ENCODE results near the gene MAST4. TPM values are rescaled to one million over a fixed set of nuclear protein-coding genes. Genes with fewer than 3 reads are reported as not detected.

Gene MAST4
- total RNA-seq, 2 experiments from 2014 or later: 1.3 to 21.9 TPM

GRCh38 chr5:66982470-66982869, 386.3 kb downstream of the MAST4 start:
- H3K36me3 ChIP-seq (ENCODE audit: insufficient read depth, low read length): no peaks in the 10 kb centered on the region
- no TSS peak for BruUV-seq (replicated peaks)
- no peaks in the 10 kb centered on the region for H3K9me2 ChIP-seq (ENCODE audit: insufficient read depth, low read length)
- no peak overlapping the region for H3K4me3 ChIP-seq (ENCODE audit: low read depth, low read length, poor library complexity, severe bottlenecking)
- no peak overlapping the region for H3K4me2 ChIP-seq (ENCODE audit: low read length)
- no peak overlapping the region for H3K27ac ChIP-seq (ENCODE audit: low read depth, low read length, poor library complexity, severe bottlenecking)
- no peaks in the 10 kb centered on the region for H3K9me3 ChIP-seq (ENCODE audit: low read length)
- ChIA-PET POLR2A (interaction anchor here (0.6 to 1.4 kb wide), 3 partner anchors 11 to 76 kb away, joined by 3 to 5 read pairs (median 3); no protein-coding TSS in a partner anchor), CTCF (ENCODE audit: unreplicated experiment) (no interaction called here)
- intact Hi-C loops (cut with micrococcal nuclease; ENCODE audit: unreplicated experiment): no loop called here
- no peaks in the 10 kb centered on the region; the same call in 1 of the 2 replicates for H4K20me1 ChIP-seq (ENCODE audit: insufficient read depth, low read length)
- DNase-seq (ENCODE audit: low spot score): no peak
- TF ChIP-seq EZH2phosphoT487 (IDR thresholded peaks at IDR 0.05; ENCODE audit: borderline replicate concordance, low read depth, low read length) (no peak), CTCF (conservative IDR thresholded peaks at IDR 0.05; ENCODE audit: low read length) (no peak)
- H2AFZ ChIP-seq (ENCODE audit: low read length): no peak overlapping the region
- no peaks in the 10 kb centered on the region for H3K79me2 ChIP-seq (ENCODE audit: insufficient read depth, low read depth, low read length)
- H3K4me1 ChIP-seq (ENCODE audit: insufficient read depth, low read length, poor library complexity, severe bottlenecking): no peaks in the 10 kb centered on the region

DNA sequence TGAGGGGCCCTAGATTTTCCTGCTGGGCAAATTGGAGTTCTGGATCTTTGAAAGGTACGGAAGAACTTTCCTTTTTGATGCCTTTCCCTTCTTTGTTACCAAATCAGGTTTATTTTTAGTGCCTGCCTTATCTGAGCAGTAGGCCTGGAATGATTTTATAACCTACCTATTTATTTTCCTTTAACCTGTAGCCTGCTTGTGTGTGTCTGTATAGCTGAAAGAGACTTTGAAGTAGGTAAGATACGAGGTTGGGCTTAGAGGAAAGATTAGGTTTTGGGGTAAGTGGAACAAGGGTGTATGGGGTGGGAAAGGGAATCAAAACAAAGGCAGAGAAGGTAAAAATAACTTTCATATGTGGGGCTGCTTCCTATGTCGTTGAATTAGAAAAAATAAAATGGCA, 389.2 kb downstream of the MAST4 start:
- no peaks in the 10 kb centered on the region for H3K36me3 ChIP-seq (ENCODE audit: insufficient read depth, low read length)
- H3K4me3 ChIP-seq (ENCODE audit: low read depth, low read length, poor library complexity, severe bottlenecking): no peak overlapping the region
- no peak overlapping the region for H2AFZ ChIP-seq (ENCODE audit: low read length)
- intact Hi-C loops (cut with micrococcal nuclease; ENCODE audit: unreplicated experiment): loop anchor here (5.0 kb wide), 1 partner anchor 172 kb away; no protein-coding TSS in a partner anchor
- H3K4me1 ChIP-seq (ENCODE audit: insufficient read depth, low read length, poor library complexity, severe bottlenecking): no peaks in the 10 kb centered on the region
- BruUV-seq (replicated peaks): no TSS peak
- H4K20me1 ChIP-seq (ENCODE audit: insufficient read depth, low read length): no peaks in the 10 kb centered on the region; the same call in 1 of the 2 replicates
- no peaks in the 10 kb centered on the region for H3K9me3 ChIP-seq (ENCODE audit: low read length)
- no peak overlapping the region for H3K4me2 ChIP-seq (ENCODE audit: low read length)
- no peaks in the 10 kb centered on the region for H3K9me2 ChIP-seq (ENCODE audit: insufficient read depth, low read length)
- no peak overlapping the region for H3K27ac ChIP-seq (ENCODE audit: low read depth, low read length, poor library complexity, severe bottlenecking)
- no peak for TF ChIP-seq CTCF (conservative IDR thresholded peaks at IDR 0.05; ENCODE audit: low read length)
- no peak for TF ChIP-seq EZH2phosphoT487 (IDR thresholded peaks at IDR 0.05; ENCODE audit: borderline replicate concordance, low read depth, low read length)
- ChIA-PET POLR2A (interaction anchor here (1.8 kb wide), 1 partner anchor 116 kb away, joined by 5 read pairs; no protein-coding TSS in a partner anchor), CTCF (ENCODE audit: unreplicated experiment) (no interaction called here)
- no peaks in the 10 kb centered on the region for H3K79me2 ChIP-seq (ENCODE audit: insufficient read depth, low read depth, low read length)
- DNase-seq (ENCODE audit: low spot score): no peak

- POLR2A ChIA-PET: interaction anchor here (0.6 kb wide), 1 partner anchor 74 kb away, joined by 5 read pairs; no protein-coding TSS in a partner anchor
- TF ChIP-seq CTCF (conservative IDR thresholded peaks at IDR 0.05; ENCODE audit: low read length) (no peak), EZH2phosphoT487 (IDR thresholded peaks at IDR 0.05; ENCODE audit: borderline replicate concordance, low read depth, low read length) (no peak)
- Histone ChIP-seq H3K9me3 (ENCODE audit: low read length) (no peaks in the 10 kb centered on the region), H4K20me1 (ENCODE audit: insufficient read depth, low read length) (no peaks in the 10 kb centered on the region; the same call in 1 of the 2 replicates), H3K4me3 (ENCODE audit: low read depth, low read length, poor library complexity, severe bottlenecking) (no peak overlapping the region), H3K4me2 (ENCODE audit: low read length) (no peak overlapping the region), H3K27ac (ENCODE audit: low read depth, low read length, poor library complexity, severe bottlenecking) (no peak overlapping the region), H3K36me3 (ENCODE audit: insufficient read depth, low read length) (no peaks in the 10 kb centered on the region), H3K9me2 (ENCODE audit: insufficient read depth, low read length) (no peaks in the 10 kb centered on the region), H2AFZ (ENCODE audit: low read length) (no peak overlapping the region), H3K4me1 (ENCODE audit: insufficient read depth, low read length, poor library complexity, severe bottlenecking) (no peaks in the 10 kb centered on the region), H3K79me2 (ENCODE audit: insufficient read depth, low read depth, low read length) (no peaks in the 10 kb centered on the region)
- intact Hi-C loops (cut with micrococcal nuclease; ENCODE audit: unreplicated experiment): loop anchor here (5.0 kb wide), 1 partner anchor 171 kb away; no protein-coding TSS in a partner anchor
- BruUV-seq (replicated peaks): no TSS peak
- no peak for DNase-seq (ENCODE audit: low spot score)
- CTCF ChIA-PET (ENCODE audit: unreplicated experiment): no interaction called here
Measured at GRCh38 chr5:66986009-66986408, 389.8 kb downstream of the MAST4 start.
